B cell (primary cell): ENCODE data around the gene CHKA. TPM values are rescaled to one million over a fixed set of nuclear protein-coding genes. Genes with fewer than 3 reads are reported as not detected.
A peak's percentile ranks its signal among the peaks of the same experiment; 100 is the strongest.

ENCODE experiments used
- ATAC-seq: fragments of 200-7000 bp; cut with Tn5 transposase; one replicate; pipeline ENCODE4 v1.10.0; 2021; ENCODE audit warnings: low read depth, mild to moderate bottlenecking, moderate number of reproducible peaks, moderate library complexity
- CTCF ChIA-PET: fragments of 350-600 bp; sonication (Branson Sonifier 250); formaldehyde crosslinking; loops from one replicate; lab custom pipeline; 2021; ENCODE audit warnings: antibody characterized with exemption, inconsistent platforms; lab: Charles Lee
- POLR2A ChIA-PET: fragments of 350-600 bp; sonication (Branson Sonifier 250); formaldehyde crosslinking; loops from one replicate; lab custom pipeline; 2021; ENCODE audit warnings: antibody characterized with exemption; lab: Charles Lee
- DNase-seq: peaks from one replicate; pipeline ENCODE4 v3.0.0; 2013
- H2AFZ ChIP-seq: 2 replicates; pipeline ENCODE4 v1.6.1; 2012; ENCODE audit warnings: mild to moderate bottlenecking, low read depth, low read length; ENCODE audit not compliant: insufficient read depth, poor library complexity, severe bottlenecking
- H3K27ac ChIP-seq, 2 donors: 1 replicate in 1 of 2; 2 replicates in 1 of 2; pipeline ENCODE4 v1.5.1; 2012 to 2013; ENCODE audit warnings: low read length in 2 of 2, mild to moderate bottlenecking in 2 of 2, moderate library complexity in 1 of 2
- H3K27me3 ChIP-seq, 4 experiments: fragments of 200-600 bp in 1 of 4; sonication (generic) in 1 of 4; replicated peaks in 1 of 4; 1 replicate in 2 of 4; 2 replicates in 2 of 4; pipeline versions ENCODE4 v1.6.1 to v1.7.0; 2013 to 2016; ENCODE audit warnings: low read length in 3 of 4, mild to moderate bottlenecking in 2 of 4, mixed read lengths in 1 of 4, moderate library complexity in 1 of 4; ENCODE audit not compliant: insufficient read depth in 4 of 4, control insufficient read depth in 3 of 4; ENCODE audit errors: control extremely low read depth in 1 of 4
- H3K36me3 ChIP-seq, 2 experiments: replicated peaks in 1 of 2; 1 replicate in 1 of 2; 2 replicates in 1 of 2; pipeline versions ENCODE4 v1.6.1 to v1.7.1; 2013; ENCODE audit warnings: low read length in 1 of 2; ENCODE audit not compliant: insufficient read depth in 2 of 2, control insufficient read depth in 1 of 2; ENCODE audit errors: control extremely low read depth in 1 of 2, extremely low read depth in 1 of 2
- H3K4me1 ChIP-seq, 2 donors: fragments of 200-600 bp in 1 of 2; sonication (generic) in 1 of 2; 1 replicate in 1 of 2; 2 replicates in 1 of 2; pipeline versions ENCODE4 v1.5.1 to v1.6.1; 2013 to 2017; ENCODE audit warnings: low read length in 2 of 2; ENCODE audit not compliant: control insufficient read depth in 2 of 2, insufficient read depth in 2 of 2
- H3K4me2 ChIP-seq: replicated peaks from 2 replicates; pipeline ENCODE3; 2012; ENCODE audit warnings: mild to moderate bottlenecking, low read depth, low read length; ENCODE audit not compliant: poor library complexity, severe bottlenecking
- H3K4me3 ChIP-seq, 5 experiments: fragments of 200-600 bp in 1 of 5; sonication (generic) in 1 of 5; 1 replicate in 3 of 5; 2 replicates in 2 of 5; pipeline versions ENCODE4 v1.5.1 to v1.7.0; 2011 to 2016; ENCODE audit warnings: low read length in 4 of 5, mild to moderate bottlenecking in 4 of 5, low read depth in 2 of 5, control low read depth in 1 of 5, moderate library complexity in 1 of 5; ENCODE audit not compliant: insufficient read depth in 1 of 5; ENCODE audit errors: control extremely low read depth in 1 of 5, extremely low read depth in 1 of 5
- H3K79me2 ChIP-seq: fragments of 200-600 bp; sonication (generic); one replicate; pipeline ENCODE4 v1.6.0; 2016; ENCODE audit warnings: low read length; ENCODE audit not compliant: control insufficient read depth, insufficient read depth
- H3K9ac ChIP-seq: fragments of 200-600 bp; sonication (generic); 2 replicates; pipeline ENCODE4 v1.6.1; 2017; ENCODE audit warnings: mild to moderate bottlenecking, low read length, moderate library complexity
- H3K9me3 ChIP-seq, 3 donors: one replicate each; pipeline versions ENCODE4 v1.6.1 to v1.7.1; 2013; ENCODE audit warnings: low read length in 2 of 3; ENCODE audit not compliant: control insufficient read depth in 2 of 3, insufficient read depth in 1 of 3; ENCODE audit errors: control extremely low read depth in 1 of 3
- H4K20me1 ChIP-seq: 2 replicates; pipeline ENCODE4 v1.6.0; 2012; ENCODE audit warnings: mild to moderate bottlenecking, low read length; ENCODE audit not compliant: insufficient read depth, control insufficient read depth, poor library complexity, severe bottlenecking
- H3K27ac Mint-ChIP-seq: one replicate; pipeline ENCODE4 v1.8.0; 2021; ENCODE audit warnings: mixed read lengths
- H3K27me3 Mint-ChIP-seq: one replicate; pipeline ENCODE4 v1.8.0; 2021; ENCODE audit warnings: mixed read lengths
- H3K4me1 Mint-ChIP-seq: one replicate; pipeline ENCODE4 v1.8.0; 2021; ENCODE audit warnings: mixed read lengths
- H3K4me3 Mint-ChIP-seq: one replicate; pipeline ENCODE4 v1.8.0; 2021; ENCODE audit warnings: mixed read lengths
- H3K9me3 Mint-ChIP-seq: one replicate; pipeline ENCODE4 v1.8.0; 2022; ENCODE audit warnings: mixed read lengths; ENCODE audit not compliant: insufficient read depth
- CTCF ChIP-seq: fragments of 200-600 bp; IDR thresholded peaks from one replicate; pipeline ENCODE4 v1.8.0; 2022; ENCODE audit warnings: antibody characterized with exemption, mild to moderate bottlenecking
- EZH2 ChIP-seq: IDR thresholded peaks from 2 replicates; pipeline ENCODE4 v1.6.1; 2012; ENCODE audit warnings: borderline replicate concordance, low read depth, mild to moderate bottlenecking, moderate library complexity, low read length; ENCODE audit not compliant: insufficient read depth, poor library complexity, severe bottlenecking
- WGBS: methylation state at CpG from one replicate; pipeline ENCODE4 v1.1.5; 2013; ENCODE audit warnings: missing lambda C conversion rate; ENCODE audit not compliant: insufficient coverage; 5-methylcytosine and 5-hydroxymethylcytosine counted together
- intact Hi-C: fragments of 100-400 bp; cut with micrococcal nuclease; formaldehyde crosslinking; loops from one replicate; pipeline ENCODE4 v1.10.0; 2022
- polyA plus RNA-seq: library from polyadenylated mRNA; depleted of rRNA; stranded (reverse); fragments of >200 nt; gene quantifications from 2 replicates; pipeline ENCODE4 v1.2.3, GENCODE V29; 2012
- total RNA-seq, 2 donors: library from RNA; stranded (reverse); fragments of 120-200 nt in 1 of 2; gene quantifications; 1 replicate in 1 of 2; 2 replicates in 1 of 2; pipeline versions ENCODE4 v1.2.3 to v1.2.4, GENCODE V29; 2013 to 2022

CHKA gene
- total and polyA plus RNA-seq, 2 donors (not counting 1 experiment from before 2014, with no cell fraction given) = 10.6 to 20.6 TPM

GRCh38 chr11:68003846-68004550, 117.2 kb downstream of the CHKA start, which contains the start of gene UNC93B1:
UNC93B1 (minus strand) TSS chr11:68004097; CDS start chr11:68004043, 54 bp downstream.
- ATAC-seq (peak; percentile 58), DNase-seq (peak; percentile 87)
- no peaks in the 10 kb centered on the region for H3K27me3 Mint-ChIP-seq
- peaks cover 58% of the 10 kb centered on the region for H4K20me1 ChIP-seq
- peaks cover 55% of the 10 kb centered on the region for H3K4me1 Mint-ChIP-seq
- TF ChIP-seq EZH2 (no peak), CTCF (no peak)
- ChIA-PET CTCF (interaction anchor here (1.0 to 1.8 kb wide), 3 partner anchors 10 to 205 kb away, joined by 3 to 14 read pairs (median 3); no protein-coding TSS in a partner anchor), POLR2A (interaction anchor here (2.0 kb wide), 1 partner anchor 10 kb away, joined by 12 read pairs; no protein-coding TSS in a partner anchor)
- WGBS = 5% methylated on average over 64 of the region's 64 CpGs
- H3K4me2 ChIP-seq = peak within 1 kb of the TSS; percentile 85
- H3K4me3 Mint-ChIP-seq = peak within 1 kb of the TSS; percentile 92
- H3K79me2 ChIP-seq = peaks cover 48% of the 10 kb centered on the region
- peak within 1 kb of the TSS; percentile 92 for H3K27ac Mint-ChIP-seq
- intact Hi-C loops = loop anchor here (2.0 to 10.0 kb wide), 3 partner anchors 37 to 441 kb away; partner anchors contain the start of gene CHKA
- H3K9me3 ChIP-seq = no peaks in the 10 kb centered on the region
- H3K9me3 Mint-ChIP-seq = no peaks in the 10 kb centered on the region
- peaks cover 0 to 27% of the 10 kb centered on the region in 2 experiments for H3K36me3 ChIP-seq
- H3K4me1 ChIP-seq = peaks cover 58 to 82% of the 10 kb centered on the region in 2 donors
- H3K9ac ChIP-seq = peak within 1 kb of the TSS; percentile 81
- no peaks in the 10 kb centered on the region for H3K27me3 ChIP-seq
- H3K27ac ChIP-seq = peak within 1 kb of the TSS; percentile 74 to 76
- H2AFZ ChIP-seq = peak within 1 kb of the TSS; percentile 67
- H3K4me3 ChIP-seq = peak within 1 kb of the TSS; percentile 34 to 89 (median 67)
